ENCODE data around the gene NPPB.
A peak's percentile ranks its signal among the peaks of the same experiment; 100 is the strongest.

NPPB gene

GRCh38 chr1:11869104-11869503, 10.4 kb upstream of the NPPB start:
- Histone ChIP-seq H3K27me3 (replicated peaks) (no peaks in the 10 kb centered on the region), H3K36me3 (replicated peaks) (no peaks in the 10 kb centered on the region), H3K4me3 (ENCODE audit: low read depth, low read length) (no peak overlapping the region), H3K27ac (no peak overlapping the region)
- in situ Hi-C loops (cut with HindIII; ENCODE audit: low pct_ligation_motif_present, low sequenced_read_pairs), result no loop called here
- no peak for TF ChIP-seq CTCF (IDR thresholded peaks at IDR 0.05; ENCODE audit: low read depth, low read length, missing control alignments)
- DNase-seq, result no peak

DNA sequence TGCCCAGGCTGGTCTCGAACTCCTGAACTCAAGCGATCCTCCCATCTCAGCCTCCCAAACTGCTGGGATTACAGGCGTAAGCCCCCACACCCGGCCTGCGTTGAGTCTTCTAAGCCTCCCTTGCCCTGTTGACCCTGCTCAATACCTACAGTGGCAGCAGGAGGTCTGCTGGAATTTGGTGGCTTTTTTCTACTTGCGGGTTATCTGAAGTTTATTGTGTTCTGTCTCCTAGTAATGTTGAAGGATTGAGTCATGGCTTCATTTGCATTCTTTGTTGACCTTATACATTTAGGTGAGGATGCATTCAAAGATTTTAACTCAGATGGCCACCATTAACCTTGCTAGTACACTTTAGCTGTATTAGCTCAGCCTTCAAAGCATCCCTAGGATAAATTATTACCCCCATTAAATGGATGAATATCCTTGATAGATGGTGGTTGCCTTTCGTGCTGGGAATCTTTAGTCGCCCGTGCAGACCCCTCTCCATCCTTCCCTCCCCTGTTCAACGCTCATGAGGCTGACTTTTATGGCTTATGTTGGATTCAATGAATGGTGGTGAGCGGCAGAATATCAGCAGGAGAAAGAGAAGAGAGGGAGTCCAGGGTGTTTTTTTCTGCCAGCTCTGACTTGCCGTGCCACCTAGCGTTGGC, 9.7 kb upstream of the NPPB start:
- no peak overlapping the region for H3K27ac ChIP-seq
- no peak for DNase-seq
- in situ Hi-C loops (cut with HindIII; ENCODE audit: low pct_ligation_motif_present, low sequenced_read_pairs), result no loop called here
- no peaks in the 10 kb centered on the region for H3K27me3 ChIP-seq (replicated peaks)
- no peak overlapping the region for H3K4me3 ChIP-seq (ENCODE audit: low read depth, low read length)
- TF ChIP-seq CTCF (IDR thresholded peaks at IDR 0.05; ENCODE audit: low read depth, low read length, missing control alignments), result no peak
- no peaks in the 10 kb centered on the region for H3K36me3 ChIP-seq (replicated peaks)

GRCh38 chr1:11862890-11863289, 4.1 kb upstream of the NPPB start:
- Histone ChIP-seq H3K4me3 (ENCODE audit: low read depth, low read length) (no peak overlapping the region), H3K27me3 (replicated peaks) (peaks cover 17% of the 10 kb centered on the region), H3K36me3 (replicated peaks) (no peaks in the 10 kb centered on the region), H3K27ac (no peak overlapping the region)
- in situ Hi-C loops (cut with HindIII; ENCODE audit: low pct_ligation_motif_present, low sequenced_read_pairs), result no loop called here
- TF ChIP-seq CTCF (IDR thresholded peaks at IDR 0.05; ENCODE audit: low read depth, low read length, missing control alignments), result no peak
- peak; percentile 5 for DNase-seq

DNA sequence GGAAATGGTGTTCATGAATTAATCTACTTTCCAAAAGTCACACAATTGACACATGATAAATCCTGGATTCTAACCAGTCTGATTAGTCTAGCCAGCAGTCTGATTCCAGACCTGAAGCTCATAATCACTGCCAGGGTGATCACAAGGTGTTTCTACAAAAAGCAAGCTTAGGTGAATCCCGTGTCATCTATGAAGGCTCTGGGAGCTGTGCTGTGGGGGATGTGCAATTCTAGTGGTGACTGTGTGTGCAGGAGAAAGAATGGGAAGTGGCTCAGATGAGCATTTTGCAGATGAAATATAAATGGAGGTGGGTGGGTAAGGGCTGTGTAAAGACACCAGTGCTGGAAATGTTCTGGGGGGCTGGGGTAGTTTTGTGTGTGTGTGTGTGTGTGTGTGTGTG, 1.8 kb upstream of the NPPB start:
- DNase-seq, result no peak
- no peak overlapping the region for H3K27ac ChIP-seq
- H3K27me3 ChIP-seq (replicated peaks), result peaks cover 22% of the 10 kb centered on the region
- in situ Hi-C loops (cut with HindIII; ENCODE audit: low pct_ligation_motif_present, low sequenced_read_pairs), result no loop called here
- no peaks in the 10 kb centered on the region for H3K36me3 ChIP-seq (replicated peaks)
- H3K4me3 ChIP-seq (ENCODE audit: low read depth, low read length), result no peak overlapping the region
- TF ChIP-seq CTCF (IDR thresholded peaks at IDR 0.05; ENCODE audit: low read depth, low read length, missing control alignments), result no peak

DNA sequence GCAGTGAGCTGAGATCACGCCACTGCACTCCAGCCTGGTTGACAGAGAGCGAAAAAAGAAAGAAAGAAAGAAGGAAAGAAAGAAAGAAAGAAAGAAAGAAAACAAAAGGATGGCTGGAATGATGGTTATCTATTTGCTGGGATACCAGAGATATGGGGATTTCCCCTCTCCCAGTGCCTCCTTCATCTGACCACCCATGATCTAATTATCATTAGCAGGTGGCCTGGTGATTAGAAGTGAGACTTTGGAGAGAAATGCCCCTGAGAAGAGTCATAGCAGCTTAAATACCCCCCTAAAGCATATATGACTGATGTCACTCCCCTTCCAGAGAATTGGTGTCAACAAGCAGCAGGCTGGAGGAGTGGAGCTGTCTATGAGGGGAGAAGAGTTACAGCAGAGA, 1.3 kb upstream of the NPPB start:
- in situ Hi-C loops (cut with HindIII; ENCODE audit: low pct_ligation_motif_present, low sequenced_read_pairs), result no loop called here
- Histone ChIP-seq H3K4me3 (ENCODE audit: low read depth, low read length) (no peak overlapping the region), H3K27me3 (replicated peaks) (peaks cover 22% of the 10 kb centered on the region), H3K36me3 (replicated peaks) (no peaks in the 10 kb centered on the region), H3K27ac (no peak overlapping the region)
- DNase-seq, result no peak
- TF ChIP-seq CTCF (IDR thresholded peaks at IDR 0.05; ENCODE audit: low read depth, low read length, missing control alignments), result no peak

All from brain microvascular endothelial cell (primary cell).